Rectal smooth muscle tissue (tissue), 1 donor: Measurements from ENCODE around the gene PRKAR1A.

Experiments used
- H3K27ac ChIP-seq: one replicate; pipeline ENCODE4 v1.7.0; 2013; ENCODE audit warnings: low read depth, low read length, inconsistent platforms
- H3K27me3 ChIP-seq: one replicate; pipeline ENCODE4 v1.7.0; 2013; ENCODE audit warnings: low read length; ENCODE audit not compliant: control insufficient read depth, insufficient read depth
- H3K36me3 ChIP-seq: one replicate; pipeline ENCODE4 v1.7.0; 2013; ENCODE audit warnings: low read length; ENCODE audit not compliant: control insufficient read depth, insufficient read depth
- H3K4me1 ChIP-seq: one replicate; pipeline ENCODE4 v1.7.0; 2013; ENCODE audit warnings: low read length; ENCODE audit not compliant: control insufficient read depth, insufficient read depth
- H3K4me3 ChIP-seq: one replicate; pipeline ENCODE4 v1.7.0; 2013; ENCODE audit warnings: low read length
- H3K9ac ChIP-seq: one replicate; pipeline ENCODE4 v1.7.0; 2013; ENCODE audit warnings: low read length

The PRKAR1A gene

GRCh38 chr17:68534695-68535088 lies 22.5 kb downstream of the PRKAR1A start:
- peaks cover 23% of the 10 kb centered on the region for H3K36me3 ChIP-seq
- no peak overlapping the region for H3K4me3 ChIP-seq
- no peaks in the 10 kb centered on the region for H3K27me3 ChIP-seq
- no peak overlapping the region for H3K27ac ChIP-seq
- H3K4me1 ChIP-seq, result no peaks in the 10 kb centered on the region
- no peak overlapping the region for H3K9ac ChIP-seq

GRCh38 chr17:68535922-68536321 lies 23.7 kb downstream of the PRKAR1A start:
- no peak overlapping the region for H3K27ac ChIP-seq
- H3K4me3 ChIP-seq, result no peak overlapping the region
- no peak overlapping the region for H3K9ac ChIP-seq
- H3K36me3 ChIP-seq, result peaks cover 20% of the 10 kb centered on the region
- H3K4me1 ChIP-seq, result no peaks in the 10 kb centered on the region
- H3K27me3 ChIP-seq, result no peaks in the 10 kb centered on the region

- Histone ChIP-seq H3K27ac (no peak overlapping the region), H3K9ac (no peak overlapping the region), H3K27me3 (no peaks in the 10 kb centered on the region), H3K4me3 (no peak overlapping the region), H3K4me1 (no peaks in the 10 kb centered on the region), H3K36me3 (peaks cover 20% of the 10 kb centered on the region)
Observed at GRCh38 chr17:68539548-68540467, 27.6 kb downstream of the PRKAR1A start.

- no peak overlapping the region for H3K4me3 ChIP-seq
- no peaks in the 10 kb centered on the region for H3K27me3 ChIP-seq
- peaks cover 11% of the 10 kb centered on the region for H3K36me3 ChIP-seq
- H3K27ac ChIP-seq, result no peak overlapping the region
- H3K9ac ChIP-seq, result no peak overlapping the region
- no peaks in the 10 kb centered on the region for H3K4me1 ChIP-seq
Observed at GRCh38 chr17:68540981-68541380, 28.8 kb downstream of the PRKAR1A start.

- peaks cover 11% of the 10 kb centered on the region for H3K36me3 ChIP-seq
- no peaks in the 10 kb centered on the region for H3K27me3 ChIP-seq
- no peak overlapping the region for H3K9ac ChIP-seq
- H3K27ac ChIP-seq, result no peak overlapping the region
- no peaks in the 10 kb centered on the region for H3K4me1 ChIP-seq
- H3K4me3 ChIP-seq, result no peak overlapping the region
Observed at GRCh38 chr17:68541816-68542215, 29.6 kb downstream of the PRKAR1A start.

- H3K36me3 ChIP-seq, result peaks cover 11% of the 10 kb centered on the region
Observed at GRCh38 chr17:68542698-68543463, 30.7 kb downstream of the PRKAR1A start.

GRCh38 chr17:68544111-68544915 lies 32.1 kb downstream of the PRKAR1A start:
- Histone ChIP-seq H3K9ac (no peak overlapping the region), H3K4me3 (no peak overlapping the region), H3K27ac (no peak overlapping the region), H3K4me1 (no peaks in the 10 kb centered on the region), H3K27me3 (no peaks in the 10 kb centered on the region), H3K36me3 (peaks cover 8% of the 10 kb centered on the region)

More at GRCh38 chr17:68542698-68543463, 30.7 kb downstream of the PRKAR1A start:
- H3K27ac ChIP-seq, result no peak overlapping the region
- no peak overlapping the region for H3K9ac ChIP-seq
- no peaks in the 10 kb centered on the region for H3K4me1 ChIP-seq
- no peak overlapping the region for H3K4me3 ChIP-seq
- H3K27me3 ChIP-seq, result no peaks in the 10 kb centered on the region

- no peaks in the 10 kb centered on the region for H3K4me1 ChIP-seq
- no peak overlapping the region for H3K27ac ChIP-seq
- H3K4me3 ChIP-seq, result no peak overlapping the region
- H3K27me3 ChIP-seq, result no peaks in the 10 kb centered on the region
- no peak overlapping the region for H3K9ac ChIP-seq
- H3K36me3 ChIP-seq, result no peaks in the 10 kb centered on the region
Observed at GRCh38 chr17:68556551-68556950, 44.3 kb downstream of the PRKAR1A start.

- Histone ChIP-seq H3K9ac (no peak overlapping the region), H3K4me3 (no peak overlapping the region), H3K4me1 (no peaks in the 10 kb centered on the region), H3K27ac (no peak overlapping the region), H3K36me3 (no peaks in the 10 kb centered on the region), H3K27me3 (no peaks in the 10 kb centered on the region)
Observed at GRCh38 chr17:68559316-68559715, 47.1 kb downstream of the PRKAR1A start.

- H3K9ac ChIP-seq, result no peak overlapping the region
- no peak overlapping the region for H3K27ac ChIP-seq
- no peaks in the 10 kb centered on the region for H3K4me1 ChIP-seq
- no peaks in the 10 kb centered on the region for H3K27me3 ChIP-seq
- no peak overlapping the region for H3K4me3 ChIP-seq
- H3K36me3 ChIP-seq, result no peaks in the 10 kb centered on the region
Observed at GRCh38 chr17:68560966-68561720, 48.9 kb downstream of the PRKAR1A start.

- no peaks in the 10 kb centered on the region for H3K4me1 ChIP-seq
- no peaks in the 10 kb centered on the region for H3K36me3 ChIP-seq
- no peak overlapping the region for H3K9ac ChIP-seq
- no peak overlapping the region for H3K27ac ChIP-seq
- no peak overlapping the region for H3K4me3 ChIP-seq
- H3K27me3 ChIP-seq, result no peaks in the 10 kb centered on the region
Observed at GRCh38 chr17:68562736-68563135, 50.5 kb downstream of the PRKAR1A start.
